Glomerular endothelial cell (primary cell): ENCODE results near the gene LIPC. TPM values are rescaled to one million over a fixed set of nuclear protein-coding genes. Genes with fewer than 3 reads are reported as not detected.

Source experiments
- DNase-seq: peaks from one replicate; pipeline ENCODE4 v3.0.0-alpha.2; 2011; ENCODE audit warnings: low read depth, low spot score; ENCODE audit errors: extremely low read depth
- total RNA-seq: library from RNA; depleted of rRNA; stranded (reverse); fragments of >200 nt; gene quantifications from 2 replicates; pipeline ENCODE4 v1.2.3, GENCODE V29; 2015

LIPC gene
- total RNA-seq, 1 donor from 2014 or later, result 0.12 TPM

- DNase-seq, result no peak
Observed at GRCh38 chr15:58512522-58512921, 80.7 kb downstream of the LIPC start.

GRCh38 chr15:58513008-58513407 is 81.2 kb downstream of the LIPC start:
- DNase-seq, result no peak

GRCh38 chr15:58513726-58514336 is 82.0 kb downstream of the LIPC start:
- DNase-seq, result no peak

- no peak for DNase-seq
Observed at GRCh38 chr15:58515807-58516206, 84.0 kb downstream of the LIPC start.

GRCh38 chr15:58517252-58517681 is 85.5 kb downstream of the LIPC start:
- no peak for DNase-seq

- DNase-seq, result no peak
Observed at GRCh38 chr15:58517682-58518525, 86.1 kb downstream of the LIPC start.

- DNase-seq, result no peak
Observed at GRCh38 chr15:58518626-58519025, 86.8 kb downstream of the LIPC start.

- no peak for DNase-seq
Observed at GRCh38 chr15:58519516-58519915, 87.7 kb downstream of the LIPC start.

- DNase-seq, result no peak
Observed at GRCh38 chr15:58520464-58520863, 88.7 kb downstream of the LIPC start.

- DNase-seq, result no peak
Observed at GRCh38 chr15:58520936-58521292, 89.1 kb downstream of the LIPC start.

GRCh38 chr15:58521293-58521991 is 89.7 kb downstream of the LIPC start:
- DNase-seq, result no peak

- no peak for DNase-seq
Observed at GRCh38 chr15:58522391-58522790, 90.6 kb downstream of the LIPC start.

GRCh38 chr15:58522865-58523264 is 91.1 kb downstream of the LIPC start:
- DNase-seq, result no peak

GRCh38 chr15:58523634-58524033 is 91.8 kb downstream of the LIPC start:
- no peak for DNase-seq

- no peak for DNase-seq
Observed at GRCh38 chr15:58524247-58524646, 92.5 kb downstream of the LIPC start.

GRCh38 chr15:58525991-58526421 is 94.2 kb downstream of the LIPC start:
- no peak for DNase-seq

GRCh38 chr15:58526647-58527192 is 94.9 kb downstream of the LIPC start:
- no peak for DNase-seq

GRCh38 chr15:58527573-58528187 is 95.9 kb downstream of the LIPC start:
- no peak for DNase-seq

GRCh38 chr15:58528188-58528870 is 96.5 kb downstream of the LIPC start:
- DNase-seq, result no peak

- DNase-seq, result no peak
Observed at GRCh38 chr15:58529041-58529440, 97.2 kb downstream of the LIPC start.
